ENCODE data around the gene ARF1.

DNA sequence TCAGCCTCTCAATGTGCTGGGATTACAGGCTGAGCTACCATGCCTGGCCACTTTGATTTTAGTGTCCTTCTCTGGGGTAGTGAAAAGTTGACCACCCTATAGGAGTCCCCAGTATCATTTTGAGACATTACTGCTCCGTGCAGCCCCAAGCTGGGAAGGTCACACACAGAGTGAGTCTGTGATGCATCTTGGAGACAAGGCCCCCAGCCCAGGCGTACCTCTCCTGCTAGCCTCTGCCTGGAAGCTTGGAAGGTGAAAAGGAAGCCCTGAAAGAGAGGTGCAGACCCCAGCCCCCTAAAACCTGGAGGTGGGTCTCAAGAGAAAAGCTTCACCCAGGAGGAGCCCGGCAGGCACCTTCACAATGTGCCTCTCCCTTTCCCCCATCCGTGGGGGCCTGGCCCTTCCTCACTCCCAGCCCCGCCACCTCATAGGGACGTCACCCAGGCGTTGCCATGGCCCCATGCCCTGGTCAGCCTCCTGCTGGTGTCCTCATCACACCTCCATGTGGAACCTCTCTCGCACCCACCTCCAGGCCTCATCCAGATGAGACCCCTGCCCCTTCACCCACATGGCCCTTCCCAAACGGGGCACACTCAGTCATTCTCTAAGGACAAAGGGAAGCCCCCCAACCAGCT, 5.6 kb upstream of the ARF1 start:
- TF ChIP-seq, protein P1, sequence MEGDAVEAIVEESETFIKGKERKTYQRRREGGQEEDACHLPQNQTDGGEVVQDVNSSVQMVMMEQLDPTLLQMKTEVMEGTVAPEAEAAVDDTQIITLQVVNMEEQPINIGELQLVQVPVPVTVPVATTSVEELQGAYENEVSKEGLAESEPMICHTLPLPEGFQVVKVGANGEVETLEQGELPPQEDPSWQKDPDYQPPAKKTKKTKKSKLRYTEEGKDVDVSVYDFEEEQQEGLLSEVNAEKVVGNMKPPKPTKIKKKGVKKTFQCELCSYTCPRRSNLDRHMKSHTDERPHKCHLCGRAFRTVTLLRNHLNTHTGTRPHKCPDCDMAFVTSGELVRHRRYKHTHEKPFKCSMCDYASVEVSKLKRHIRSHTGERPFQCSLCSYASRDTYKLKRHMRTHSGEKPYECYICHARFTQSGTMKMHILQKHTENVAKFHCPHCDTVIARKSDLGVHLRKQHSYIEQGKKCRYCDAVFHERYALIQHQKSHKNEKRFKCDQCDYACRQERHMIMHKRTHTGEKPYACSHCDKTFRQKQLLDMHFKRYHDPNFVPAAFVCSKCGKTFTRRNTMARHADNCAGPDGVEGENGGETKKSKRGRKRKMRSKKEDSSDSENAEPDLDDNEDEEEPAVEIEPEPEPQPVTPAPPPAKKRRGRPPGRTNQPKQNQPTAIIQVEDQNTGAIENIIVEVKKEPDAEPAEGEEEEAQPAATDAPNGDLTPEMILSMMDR (conservative IDR thresholded peaks at IDR 0.05; ENCODE audit: low read length) = no peak
- no peak for TF ChIP-seq EZH2phosphoT487 (IDR thresholded peaks at IDR 0.05; ENCODE audit: borderline replicate concordance, low read depth, low read length)

All from OCI-LY7 (cell line).